ENCODE results near the gene SNAI3.

The SNAI3 gene

GRCh38 chr16:88686439-88687253, at the start of gene SNAI3:
Gene SNAI3, minus strand, starts transcription at chr16:88686507. Its CDS starts 101 bp downstream, at chr16:88686406.
- peak; percentile 78 for DNase-seq

GRCh38 chr16:88736088-88736487, 49.8 kb upstream of the SNAI3 start:
- no peak for DNase-seq

GRCh38 chr16:88735616-88736015, 49.3 kb upstream of the SNAI3 start:
- no peak for DNase-seq

- DNase-seq, result no peak
Observed at GRCh38 chr16:88735121-88735520, 48.8 kb upstream of the SNAI3 start.

GRCh38 chr16:88734361-88734728, 48.0 kb upstream of the SNAI3 start:
- no peak for DNase-seq

- DNase-seq, result no peak
Observed at GRCh38 chr16:88733630-88734360, 47.5 kb upstream of the SNAI3 start.

GRCh38 chr16:88732961-88733294, 46.6 kb upstream of the SNAI3 start:
- DNase-seq, result no peak

- no peak for DNase-seq
Observed at GRCh38 chr16:88732172-88732960, 46.1 kb upstream of the SNAI3 start.

GRCh38 chr16:88731699-88732098, 45.4 kb upstream of the SNAI3 start:
- DNase-seq, result no peak

GRCh38 chr16:88730632-88731607, 44.6 kb upstream of the SNAI3 start:
- peak; percentile 64 for DNase-seq

- no peak for DNase-seq
Observed at GRCh38 chr16:88727871-88728270, 41.6 kb upstream of the SNAI3 start.

GRCh38 chr16:88726981-88727380, 40.7 kb upstream of the SNAI3 start:
- no peak for DNase-seq

GRCh38 chr16:88726408-88726749, 40.1 kb upstream of the SNAI3 start:
- no peak for DNase-seq

- no peak for DNase-seq
Observed at GRCh38 chr16:88725609-88726407, 39.5 kb upstream of the SNAI3 start.

GRCh38 chr16:88724855-88725555, 38.7 kb upstream of the SNAI3 start:
- DNase-seq, result no peak

GRCh38 chr16:88723911-88724310, 37.6 kb upstream of the SNAI3 start:
- no peak for DNase-seq

GRCh38 chr16:88723507-88723887, 37.2 kb upstream of the SNAI3 start:
- DNase-seq, result no peak

GRCh38 chr16:88722784-88723506, 36.6 kb upstream of the SNAI3 start:
- no peak for DNase-seq

GRCh38 chr16:88721815-88722755, 35.8 kb upstream of the SNAI3 start:
- no peak for DNase-seq

Data from right hindlimb (tissue), 1 donor.